GM10248 (cell line): Measurements from ENCODE around the gene ATP9B.
"Not testable (repeated sequence)": the region's sequence is repeated elsewhere in the genome, so short reads cannot be mapped to it uniquely, and the experiment has no call there.

Source experiments
- CTCF ChIA-PET: fragments of 300-600 bp; sonication (Branson Sonifier 250); formaldehyde crosslinking; extraction: SDS; loops from one replicate; lab custom pipeline; 2021; ENCODE audit warnings: antibody characterized with exemption; lab: Yijun Ruan, JAX
- POLR2A ChIA-PET: fragments of 350-650 bp; sonication (Branson Sonifier 250); formaldehyde crosslinking; extraction: SDS; loops from one replicate; lab custom pipeline; 2020; ENCODE audit warnings: antibody characterized with exemption; lab: Yijun Ruan, JAX
- DNase-seq: peaks from one replicate; pipeline ENCODE4 v3.0.0; 2012; ENCODE audit errors: extremely low spot score
- CTCF ChIP-seq: IDR thresholded peaks from 2 replicates; pipeline ENCODE4 v1.5.1; 2012; ENCODE audit warnings: mild to moderate bottlenecking, low read depth; ENCODE audit errors: extremely low read depth, missing control alignments, control extremely low read depth

ATP9B gene

GRCh38 chr18:79259218-79259617 is 190.0 kb downstream of the ATP9B start:
- DNase-seq = no peak
- POLR2A ChIA-PET = no interaction called here
- no peak for TF ChIP-seq CTCF
- CTCF ChIA-PET = interaction anchor here (1.9 to 2.3 kb wide), 2 partner anchors 14 to 16 kb away, joined by 5 to 8 read pairs; no protein-coding TSS in a partner anchor

- ChIA-PET CTCF (no interaction called here), POLR2A (no interaction called here)
- TF ChIP-seq CTCF = no peak
- no peak for DNase-seq
These were observed 190.8 kb downstream of the ATP9B start for GRCh38 chr18:79260023-79260422.

GRCh38 chr18:79260510-79260909 is 191.3 kb downstream of the ATP9B start:
- ChIA-PET POLR2A (no interaction called here), CTCF (no interaction called here)
- TF ChIP-seq CTCF = no peak
- DNase-seq = no peak

GRCh38 chr18:79265068-79265467 is 195.9 kb downstream of the ATP9B start:
- POLR2A ChIA-PET, CTCF ChIA-PET, DNase-seq: not testable (repeated sequence)

- CTCF ChIA-PET, POLR2A ChIA-PET, DNase-seq: not testable (repeated sequence)
These were observed 202.6 kb downstream of the ATP9B start for GRCh38 chr18:79271812-79272211.

- CTCF ChIA-PET = no interaction called here
- POLR2A ChIA-PET = no interaction called here
- no peak for DNase-seq
- no peak for TF ChIP-seq CTCF
These were observed 203.7 kb downstream of the ATP9B start for GRCh38 chr18:79272916-79273315.

- ChIA-PET CTCF (interaction anchor here (0.7 to 2.6 kb wide), 4 partner anchors 16 to 27 kb away, joined by 3 to 8 read pairs (median 3); no protein-coding TSS in a partner anchor), POLR2A (no interaction called here)
- DNase-seq = no peak
- TF ChIP-seq CTCF = no peak
These were observed 205.6 kb downstream of the ATP9B start for GRCh38 chr18:79274823-79275222.

GRCh38 chr18:79275461-79275860 is 206.3 kb downstream of the ATP9B start:
- DNase-seq = no peak
- no peak for TF ChIP-seq CTCF
- ChIA-PET CTCF (interaction anchor here (0.9 to 2.6 kb wide), 4 partner anchors 17 to 106 kb away, joined by 3 to 8 read pairs (median 3); no protein-coding TSS in a partner anchor), POLR2A (no interaction called here)
